Measurements from ENCODE around the gene OPN3. TPM values are rescaled to one million over a fixed set of nuclear protein-coding genes. Genes with fewer than 3 reads are reported as not detected.

Gene OPN3
- total and polyA plus RNA-seq, 9 of the 15 experiments (the other 6 are each of a cell fraction or from before 2014, with no cell fraction given) = 4.2 to 34.6 (median 17.0) TPM

GRCh38 chr1:241560849-241561187, 79.4 kb downstream of the OPN3 start:
- ChIA-PET POLR2A (interaction anchor here (0.7 to 1.4 kb wide), 2 partner anchors 23 to 68 kb away, joined by 3 read pairs; no protein-coding TSS in a partner anchor), CTCF (ENCODE audit: low intra/inter-chr PET ratio) (no interaction called here)
- Histone ChIP-seq H3K79me2 (ENCODE audit: control insufficient read depth, insufficient read depth, low read length) (no peaks in the 10 kb centered on the region), H3K9me3 (replicated peaks; ENCODE audit: control insufficient read depth, insufficient read depth, low read depth, low read length) (no peaks in the 10 kb centered on the region), H3K9me1 (ENCODE audit: control insufficient read depth, insufficient read depth, low read length) (no peaks in the 10 kb centered on the region), H3K36me3 (ENCODE audit: control insufficient read depth, insufficient read depth, low read length) (no peaks in the 10 kb centered on the region), H3K9ac (ENCODE audit: insufficient read depth in 1 of 2, low read depth in 2 of 2, low read length in 2 of 2) (no peak overlapping the region), H3K4me1 (replicated peaks in 1 of 2; ENCODE audit: control insufficient read depth in 2 of 2, insufficient read depth in 2 of 2, low read length in 2 of 2) (no peaks in the 10 kb centered on the region), H3K27me3 (ENCODE audit: control insufficient read depth in 2 of 2, insufficient read depth in 2 of 2, low read length in 2 of 2) (peaks cover 12 to 13% of the 10 kb centered on the region in 2 experiments; a peak in 4 of 5 replicates), H2AFZ (ENCODE audit: low read depth, low read length) (no peak overlapping the region), H3K27ac (ENCODE audit: extremely low read depth, low read depth, low read length) (no peak overlapping the region), H3K4me2 (ENCODE audit: insufficient read depth, low read length) (no peak overlapping the region), H4K20me1 (replicated peaks; ENCODE audit: control insufficient read depth, insufficient read depth, low read length) (no peaks in the 10 kb centered on the region), H3K4me3 (no peak overlapping the region)
- intact Hi-C loops (cut with micrococcal nuclease) (no loop called here), in situ Hi-C loops (cut with MboI) (no loop called here)
- TF ChIP-seq ELF1 (tag; IDR thresholded peaks at IDR 0.05) (no peak), SRSF3 (IDR thresholded peaks at IDR 0.05; ENCODE audit: insufficient read depth, low read length) (no peak), SIRT6 (IDR thresholded peaks at IDR 0.05; ENCODE audit: low read depth, low read length) (no peak), FOXK2 (conservative IDR thresholded peaks at IDR 0.05 in 1 of 2, IDR thresholded peaks at IDR 0.05 in 1 of 2; ENCODE audit: low read depth in 2 of 2) (no peak), SAFB2 (IDR thresholded peaks at IDR 0.05; ENCODE audit: borderline replicate concordance, low read depth, low read length, severe bottlenecking) (no peak), SMC3 (conservative IDR thresholded peaks at IDR 0.05; ENCODE audit: insufficient read depth, low read depth, low read length) (no peak)
- no peak for ATAC-seq
- no peak for FAIRE-seq
- WGBS (ENCODE audit: insufficient coverage, low coverage, missing lambda C conversion rate) = 0% methylated on average over 3 of the region's 3 CpGs
- no TSS peak for BruUV-seq (replicated peaks)
- no peak for DNase-seq (ENCODE audit: extremely low read depth in 1 of 4, low spot score in 3 of 4)
